HepG2 (cell line): ENCODE results near the gene XKR7. TPM values are rescaled to one million over a fixed set of nuclear protein-coding genes. Genes with fewer than 3 reads are reported as not detected.

Experiments used
- ATAC-seq: fragments of 200-7000 bp; cut with Tn5 transposase; 3 replicates; pipeline ENCODE4 v1.9.1; 2020; ENCODE audit warnings: mild to moderate bottlenecking, moderate library complexity
- BruUV-seq: library from RNA; stranded (reverse); fragments of 400-500 nt; replicated peaks from 2 replicates; lab custom pipeline; 2021; lab: Mats Ljungman, UMichigan
- CTCF ChIA-PET: fragments of 300-600 bp; formaldehyde crosslinking; extraction: SDS; loops from one replicate; lab custom pipeline; 2021; ENCODE audit warnings: low total read pairs, inconsistent platforms, low intra/inter-chr PET ratio; lab: Yijun Ruan, JAX
- POLR2A ChIA-PET: fragments of 350-600 bp; sonication (Branson Sonifier 250); formaldehyde crosslinking; loops from one replicate; lab custom pipeline; 2020; ENCODE audit warnings: antibody characterized with exemption, inconsistent platforms; lab: Yijun Ruan, JAX
- DNase-seq: peaks from one replicate; pipeline ENCODE4 v3.0.0-alpha.2; 2015; ENCODE audit warnings: low spot score
- FAIRE-seq: peaks from 3 replicates; lab custom pipeline; 2011; peaks lifted over from hg19 to GRCh38; lab: Jason Lieb, UNC
- H2AFZ ChIP-seq: one replicate; pipeline ENCODE4 v1.6.1; 2011; ENCODE audit warnings: low read length, inconsistent platforms
- H3K27ac ChIP-seq: fragments of 300-600 bp; 3 replicates; pipeline ENCODE4 v1.8.0; 2011; ENCODE audit warnings: mixed run types, mild to moderate bottlenecking, mixed read lengths, low read length, inconsistent platforms; ENCODE audit not compliant: insufficient read depth; ENCODE audit errors: extremely low read length
- H3K27me3 ChIP-seq, 2 experiments: fragments of 200-600 bp in 1 of 2; 2 replicates in 1 of 2; 3 replicates in 1 of 2; pipeline versions ENCODE4 v1.6.0 to v1.8.0; 2011; ENCODE audit warnings: low read length in 2 of 2, mild to moderate bottlenecking in 2 of 2, moderate library complexity in 2 of 2, inconsistent platforms in 1 of 2; ENCODE audit not compliant: insufficient read depth in 2 of 2, control insufficient read depth in 1 of 2
- H3K36me3 ChIP-seq, 2 experiments: fragments of 200-600 bp in 1 of 2; replicated peaks in 1 of 2; 2 replicates in 1 of 2; 3 replicates in 1 of 2; pipeline versions ENCODE4 v1.5.1 to v1.8.0; 2011; ENCODE audit warnings: low read length in 2 of 2, inconsistent platforms in 1 of 2; ENCODE audit not compliant: insufficient read depth in 2 of 2, control insufficient read depth in 1 of 2
- H3K4me1 ChIP-seq: 2 replicates; pipeline ENCODE4 v1.5.1; 2012; ENCODE audit warnings: low read length, inconsistent platforms; ENCODE audit not compliant: insufficient read depth
- H3K4me2 ChIP-seq: 2 replicates; pipeline ENCODE4 v1.6.0; 2011; ENCODE audit warnings: low read depth, low read length, inconsistent platforms
- H3K4me3 ChIP-seq, 3 experiments: fragments of 200-600 bp in 1 of 3; sonication (generic), shearing (Covaris generic) in 1 of 3; replicated peaks in 1 of 3; 2 replicates each; pipeline ENCODE4 v1.5.1; 2011 to 2016; ENCODE audit warnings: low read length in 3 of 3, inconsistent platforms in 2 of 3, low read depth in 2 of 3, mild to moderate bottlenecking in 2 of 3, control low read depth in 1 of 3, mixed read lengths in 1 of 3; ENCODE audit not compliant: insufficient read depth in 1 of 3
- H3K79me2 ChIP-seq: one replicate; pipeline ENCODE4 v1.6.1; 2011; ENCODE audit warnings: low read length, inconsistent platforms; ENCODE audit not compliant: insufficient read depth
- H3K9ac ChIP-seq: 2 replicates; pipeline ENCODE4 v1.6.0; 2011; ENCODE audit warnings: mild to moderate bottlenecking, low read depth, low read length, inconsistent platforms; ENCODE audit not compliant: insufficient read depth
- H3K9me3 ChIP-seq: 2 replicates; pipeline ENCODE4 v1.5.1; 2012; ENCODE audit warnings: mild to moderate bottlenecking, low read length
- H4K20me1 ChIP-seq: 2 replicates; pipeline ENCODE4 v1.6.0; 2011; ENCODE audit warnings: inconsistent platforms, mild to moderate bottlenecking, low read length, moderate library complexity; ENCODE audit not compliant: insufficient read depth
- CREB1 ChIP-seq, 2 experiments: fragments of 450-650 bp in 1 of 2; IDR thresholded peaks; 2 replicates each; pipeline ENCODE4 v1.6.1; 2016 to 2017; ENCODE audit warnings: control low read depth in 1 of 2, mild to moderate bottlenecking in 1 of 2, missing compliant biosample characterization in 1 of 2, missing genetic modification characterization in 1 of 2
- PITX1 ChIP-seq: sonication (generic); formaldehyde crosslinking; IDR thresholded peaks from 2 replicates; pipeline ENCODE4 v1.5.1; 2020; ENCODE audit warnings: mild to moderate bottlenecking, missing genetic modification reagents
- REST ChIP-seq, 2 experiments: IDR thresholded peaks; 2 replicates each; pipeline ENCODE4 v1.6.1; 2011 to 2012; ENCODE audit warnings: low read length in 2 of 2, borderline replicate concordance in 1 of 2, low read depth in 1 of 2, mild to moderate bottlenecking in 1 of 2, moderate library complexity in 1 of 2
- THAP11 ChIP-seq: IDR thresholded peaks from 2 replicates; pipeline ENCODE4 v1.6.1; 2016; ENCODE audit warnings: missing biosample characterization, missing genetic modification reagents
- XBP1 ChIP-seq: sonication (generic); formaldehyde crosslinking; IDR thresholded peaks from 2 replicates; pipeline ENCODE4 v1.5.0; 2020; ENCODE audit warnings: missing genetic modification reagents
- ZBTB10 ChIP-seq: sonication (generic); formaldehyde crosslinking; IDR thresholded peaks from 2 replicates; pipeline ENCODE4 v1.4.0; 2020; ENCODE audit warnings: missing genetic modification reagents, borderline replicate concordance
- ZBTB43 ChIP-seq: sonication (generic); formaldehyde crosslinking; conservative IDR thresholded peaks from 2 replicates; pipeline ENCODE4 v1.4.0; 2020; ENCODE audit warnings: missing genetic modification reagents
- ZNF143 ChIP-seq: sonication (generic); formaldehyde crosslinking; IDR thresholded peaks from 2 replicates; pipeline ENCODE4 v1.4.0; 2020; ENCODE audit warnings: missing genetic modification reagents
- ZNF251 ChIP-seq: sonication (generic); formaldehyde crosslinking; IDR thresholded peaks from 2 replicates; pipeline ENCODE4 v1.9.0; 2021; ENCODE audit warnings: mild to moderate bottlenecking, missing genetic modification reagents
- ZNF331 ChIP-seq: sonication (generic); formaldehyde crosslinking; IDR thresholded peaks from 2 replicates; pipeline ENCODE4 v1.4.0; 2020; ENCODE audit warnings: missing genetic modification reagents
- ZNF460 ChIP-seq: sonication (generic); formaldehyde crosslinking; IDR thresholded peaks from 2 replicates; pipeline ENCODE4 v1.5.1; 2020; ENCODE audit warnings: missing genetic modification reagents, mild to moderate bottlenecking, borderline replicate concordance
- ZNF563 ChIP-seq: sonication (generic); formaldehyde crosslinking; IDR thresholded peaks from 2 replicates; pipeline ENCODE4 v1.8.0; 2022; ENCODE audit warnings: mild to moderate bottlenecking, moderate library complexity, missing genetic modification reagents
- ZNF7 ChIP-seq: IDR thresholded peaks from 2 replicates; pipeline ENCODE4 v1.6.1; 2016; ENCODE audit warnings: missing biosample characterization, missing genetic modification reagents
- ZNF704 ChIP-seq: sonication (generic); formaldehyde crosslinking; IDR thresholded peaks from 2 replicates; pipeline ENCODE4 v1.8.1; 2023; ENCODE audit warnings: mild to moderate bottlenecking, inconsistent platforms, moderate library complexity, missing genetic modification reagents, borderline replicate concordance
- ZNF777 ChIP-seq: sonication (generic); formaldehyde crosslinking; IDR thresholded peaks from 2 replicates; pipeline ENCODE4 v1.4.0; 2020; ENCODE audit warnings: missing genetic modification reagents
- ZNF841 ChIP-seq: sonication (generic); formaldehyde crosslinking; IDR thresholded peaks from 2 replicates; pipeline ENCODE4 v1.8.1; 2023; ENCODE audit warnings: missing genetic modification reagents, borderline replicate concordance
- in situ Hi-C: cut with HindIII; loops from 2 replicates; pipeline ENCODE4 v1.10.0; 2017; ENCODE audit warnings: low pct_unique_long_range_greater_than_20kb; ENCODE audit not compliant: extremely low pct_ligation_motif_present
- intact Hi-C: fragments of 100-400 bp; cut with micrococcal nuclease; formaldehyde crosslinking; loops from one replicate; pipeline ENCODE4 v1.10.0; 2022; ENCODE audit not compliant: unreplicated experiment
- polyA plus RNA-seq, 8 experiments: library from polyadenylated mRNA; depleted of rRNA in 3 of 8; stranded (reverse) in 7 of 8; unstranded in 1 of 8; fragments of >200 nt; fragmentation: Illumina TruSeq in 4 of 8; extraction: Trizol in 4 of 8; gene quantifications; 2 replicates each; pipeline versions ENCODE4 v1.2.1 to v1.2.3, GENCODE V29; 2011 to 2016; ENCODE audit warnings: low read depth in 4 of 8, missing spikeins in 1 of 8, mixed read lengths in 1 of 8; ENCODE audit not compliant: insufficient read depth in 1 of 8
- total RNA-seq, 5 experiments: library from RNA; depleted of rRNA; stranded (reverse); fragments of >200 nt; fragmentation: Illumina TruSeq; extraction: Trizol; gene quantifications; 2 replicates each; pipeline ENCODE4 v1.2.3, GENCODE V29; 2016; ENCODE audit warnings: low read depth in 1 of 5

Gene XKR7
- total and polyA plus RNA-seq, 2 of the 13 experiments (the other 11 are each of a cell fraction or from before 2014, with no cell fraction given) = not detected

- Histone ChIP-seq H3K9me3 (no peaks in the 10 kb centered on the region), H3K27me3 (peaks cover 4 to 37% of the 10 kb centered on the region in 2 experiments), H3K27ac (no peak overlapping the region), H4K20me1 (no peaks in the 10 kb centered on the region), H3K4me1 (0 out of 2 replicates have a peak, but pooled peaks cover 3% of the 10 kb centered on the region), H3K36me3 (no peaks in the 10 kb centered on the region), H3K79me2 (no peaks in the 10 kb centered on the region), H2AFZ (no peak overlapping the region), H3K4me3 (no peak overlapping the region), H3K9ac (no peak overlapping the region), H3K4me2 (no peak overlapping the region)
- FAIRE-seq (no peak), DNase-seq (no peak), ATAC-seq (peak; percentile 18; the same call in 1 of the 3 replicates)
- BruUV-seq = no TSS peak
- intact Hi-C loops = no loop called here
- in situ Hi-C loops = no loop called here
- ChIA-PET CTCF (no interaction called here), POLR2A (no interaction called here)
- no peak for TF ChIP-seq PITX1
- no peak for TF ChIP-seq ZNF704 (CRISPR knock-in tag)
- no peak for TF ChIP-seq CREB1 (IDR thresholded peaks at IDR 0.05)
- TF ChIP-seq CREB1 (CRISPR knock-in tag; IDR thresholded peaks at IDR 0.05) = no peak
- TF ChIP-seq ZNF563 (CRISPR knock-in tag) = no peak
- no peak for TF ChIP-seq ZBTB10 (CRISPR knock-in tag)
- peak; percentile 77 for TF ChIP-seq ZNF143
- TF ChIP-seq ZBTB43 (CRISPR knock-in tag) = no peak
- no peak for TF ChIP-seq ZNF460 (CRISPR knock-in tag)
- TF ChIP-seq ZNF7 (CRISPR knock-in tag) = no peak
- no peak for TF ChIP-seq XBP1
- no peak for TF ChIP-seq ZNF841 (CRISPR knock-in tag)
- TF ChIP-seq ZNF331 (CRISPR knock-in tag) = no peak
- TF ChIP-seq REST (IDR thresholded peaks at IDR 0.05; ENCODE audit: borderline replicate concordance in 1 of 2, low read depth in 1 of 2, low read length in 2 of 2) = no peak
- TF ChIP-seq ZNF251 (CRISPR knock-in tag) = no peak
- peak; percentile 82 for TF ChIP-seq THAP11 (CRISPR knock-in tag)
- no peak for TF ChIP-seq ZNF777
Measured at GRCh38 chr20:32004963-32005362, 37.0 kb downstream of the XKR7 start.
